HepG2 (cell line): ENCODE measurements around the gene CYP46A1.

Source experiments
- CTCF ChIP-seq: sonication (generic); formaldehyde crosslinking; IDR thresholded peaks from 2 replicates; pipeline ENCODE4 v1.5.0; 2020; ENCODE audit warnings: mild to moderate bottlenecking, missing genetic modification reagents, moderate library complexity
- MYC ChIP-seq: sonication (generic); formaldehyde crosslinking; IDR thresholded peaks from 2 replicates; pipeline ENCODE4 v1.9.0; 2021; ENCODE audit warnings: missing genetic modification reagents, borderline replicate concordance
- ZBTB46 ChIP-seq: sonication (generic); formaldehyde crosslinking; IDR thresholded peaks from 2 replicates; pipeline ENCODE4 v1.4.0; 2020; ENCODE audit warnings: mild to moderate bottlenecking, missing genetic modification reagents, borderline replicate concordance
- ZNF691 ChIP-seq: sonication (generic); formaldehyde crosslinking; IDR thresholded peaks from 2 replicates; pipeline ENCODE4 v1.4.0; 2020; ENCODE audit warnings: missing genetic modification reagents, low read depth, mild to moderate bottlenecking, borderline replicate concordance

GRCh38 chr14:99644035-99644587 is 40.0 kb upstream of the CYP46A1 start:
- TF ChIP-seq ZBTB46 (no peak), ZNF691 (no peak), CTCF (no peak), MYC (no peak)
